T1000 (cell line): Measurements from ENCODE around the gene THAP4.

ENCODE experiments used
- DNase-seq: peaks from one replicate; lab custom pipeline; 2025; ENCODE audit warnings: mixed read lengths; lab: John Stamatoyannopoulos, UW

The THAP4 gene

GRCh38 chr2:241547781-241548450, 89.0 kb downstream of the THAP4 start:
- no peak for DNase-seq

- DNase-seq: peak; percentile 67
These were observed 90.0 kb downstream of the THAP4 start for GRCh38 chr2:241546771-241547498.

GRCh38 chr2:241545523-241546473, 91.2 kb downstream of the THAP4 start:
- DNase-seq: no peak

GRCh38 chr2:241545106-241545505, 91.9 kb downstream of the THAP4 start:
- DNase-seq: no peak

GRCh38 chr2:241542278-241542605, 94.7 kb downstream of the THAP4 start:
- DNase-seq: no peak

GRCh38 chr2:241541564-241542277, 95.2 kb downstream of the THAP4 start:
- no peak for DNase-seq

GRCh38 chr2:241540771-241541561, 96.0 kb downstream of the THAP4 start:
- DNase-seq: peak; percentile 62

- DNase-seq: no peak
These were observed 96.6 kb downstream of the THAP4 start for GRCh38 chr2:241540401-241540770.

- no peak for DNase-seq
These were observed 97.2 kb downstream of the THAP4 start for GRCh38 chr2:241539616-241540374.

- no peak for DNase-seq
These were observed 97.9 kb downstream of the THAP4 start for GRCh38 chr2:241538838-241539615.

- no peak for DNase-seq
These were observed 100.9 kb downstream of the THAP4 start for GRCh38 chr2:241535871-241536655.

- DNase-seq: no peak
These were observed 102.1 kb downstream of the THAP4 start for GRCh38 chr2:241534701-241535375.
